Measurements from ENCODE around the gene NR1D2.

Gene NR1D2

GRCh38 chr3:23945913-23946687 is 1.0 kb downstream of the NR1D2 start (continued):
- no peak for TF ChIP-seq ZNF354C (tag by site-specific recombination; IDR thresholded peaks at IDR 0.05; ENCODE audit: borderline replicate concordance, low read depth)
- no peak for TF ChIP-seq ZNF623 (tag by site-specific recombination; IDR thresholded peaks at IDR 0.05)
- TF ChIP-seq ZNF174 (tag by site-specific recombination; IDR thresholded peaks at IDR 0.05), result no peak
- no peak for TF ChIP-seq ZNF521 (tag by site-specific recombination; IDR thresholded peaks at IDR 0.05)
- TF ChIP-seq ZNF138 (tag by site-specific recombination; IDR thresholded peaks at IDR 0.05; ENCODE audit: borderline replicate concordance), result no peak
- no peak for TF ChIP-seq ZNF701 (tag by site-specific recombination; IDR thresholded peaks at IDR 0.05)
- peak; percentile 95 for TF ChIP-seq GLIS2 (tag by site-specific recombination; IDR thresholded peaks at IDR 0.05)
- TF ChIP-seq ZNF404 (tag by site-specific recombination; IDR thresholded peaks at IDR 0.05), result no peak
- no peak for TF ChIP-seq ZNF223 (tag by site-specific recombination; IDR thresholded peaks at IDR 0.05)
- TF ChIP-seq, protein P1, sequence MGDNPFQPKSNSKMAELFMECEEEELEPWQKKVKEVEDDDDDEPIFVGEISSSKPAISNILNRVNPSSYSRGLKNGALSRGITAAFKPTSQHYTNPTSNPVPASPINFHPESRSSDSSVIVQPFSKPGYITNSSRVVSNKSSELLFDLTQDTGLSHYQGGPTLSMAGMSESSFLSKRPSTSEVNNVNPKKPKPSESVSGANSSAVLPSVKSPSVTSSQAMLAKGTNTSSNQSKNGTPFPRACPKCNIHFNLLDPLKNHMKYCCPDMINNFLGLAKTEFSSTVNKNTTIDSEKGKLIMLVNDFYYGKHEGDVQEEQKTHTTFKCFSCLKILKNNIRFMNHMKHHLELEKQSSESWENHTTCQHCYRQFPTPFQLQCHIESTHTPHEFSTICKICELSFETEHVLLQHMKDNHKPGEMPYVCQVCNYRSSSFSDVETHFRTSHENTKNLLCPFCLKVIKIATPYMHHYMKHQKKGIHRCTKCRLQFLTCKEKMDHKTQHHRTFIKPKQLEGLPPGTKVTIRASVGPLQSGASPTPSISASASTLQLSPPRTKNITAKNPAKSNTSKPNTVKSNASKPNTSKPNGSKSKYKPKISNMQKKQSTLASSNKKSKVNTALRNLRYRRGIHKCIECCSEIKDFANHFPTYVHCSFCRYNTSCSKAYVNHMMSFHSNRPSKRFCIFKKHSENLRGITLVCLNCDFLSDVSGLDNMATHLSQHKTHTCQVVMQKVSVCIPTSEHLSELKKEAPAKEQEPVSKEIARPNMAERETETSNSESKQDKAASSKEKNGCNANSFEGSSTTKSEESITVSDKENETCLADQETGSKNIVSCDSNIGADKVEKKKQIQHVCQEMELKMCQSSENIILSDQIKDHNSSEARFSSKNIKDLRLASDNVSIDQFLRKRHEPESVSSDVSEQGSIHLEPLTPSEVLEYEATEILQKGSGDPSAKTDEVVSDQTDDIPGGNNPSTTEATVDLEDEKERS (tag by site-specific recombination; IDR thresholded peaks at IDR 0.05), result no peak
- no peak for TF ChIP-seq ZNF211 (tag by site-specific recombination; IDR thresholded peaks at IDR 0.05; ENCODE audit: low read depth)
- TF ChIP-seq KLF16 (tag by site-specific recombination; IDR thresholded peaks at IDR 0.05), result peak; percentile 62
- peak; percentile 82 for TF ChIP-seq ZNF423 (tag by site-specific recombination; IDR thresholded peaks at IDR 0.05)
- peak; percentile 40; the same call in 1 of the 2 replicates for TF ChIP-seq ZNF391 (tag by site-specific recombination; IDR thresholded peaks at IDR 0.05; ENCODE audit: borderline replicate concordance, low read depth)
- no peak for TF ChIP-seq ZNF426 (tag by site-specific recombination; IDR thresholded peaks at IDR 0.05)
- no peak for TF ChIP-seq ZNF488 (tag by site-specific recombination; IDR thresholded peaks at IDR 0.05)
- peak; percentile 70 for TF ChIP-seq ZNF660 (tag by site-specific recombination; IDR thresholded peaks at IDR 0.05)
- no peak for TF ChIP-seq SCRT2 (tag by site-specific recombination; IDR thresholded peaks at IDR 0.05)
- 0 out of 2 replicates have a peak, but pooled peaks have one; percentile 55 for TF ChIP-seq ZNF362 (tag by site-specific recombination; IDR thresholded peaks at IDR 0.05)
- no peak for TF ChIP-seq ZNF777 (tag by site-specific recombination; IDR thresholded peaks at IDR 0.05; ENCODE audit: borderline replicate concordance)
- no peak for TF ChIP-seq ZNF112 (tag by site-specific recombination; IDR thresholded peaks at IDR 0.05)
- TF ChIP-seq ZFP37 (tag by site-specific recombination; IDR thresholded peaks at IDR 0.05), result peak; percentile 65; the same call in 1 of the 2 replicates
- TF ChIP-seq ZNF394 (tag by site-specific recombination; IDR thresholded peaks at IDR 0.05; ENCODE audit: borderline replicate concordance), result peak; percentile 44; the same call in 1 of the 2 replicates
- no peak for TF ChIP-seq ZNF704 (tag by site-specific recombination; IDR thresholded peaks at IDR 0.05)
- no peak for TF ChIP-seq ZSCAN4 (tag by site-specific recombination; IDR thresholded peaks at IDR 0.05)
- no peak for TF ChIP-seq ZNF10 (tag by site-specific recombination; IDR thresholded peaks at IDR 0.05)
- TF ChIP-seq ZNF473 (tag by site-specific recombination; IDR thresholded peaks at IDR 0.05), result no peak
- no peak for TF ChIP-seq ZNF677 (tag by site-specific recombination; IDR thresholded peaks at IDR 0.05)
- no peak for TF ChIP-seq ZBTB21 (tag by site-specific recombination; IDR thresholded peaks at IDR 0.05)
- TF ChIP-seq, protein P2, sequence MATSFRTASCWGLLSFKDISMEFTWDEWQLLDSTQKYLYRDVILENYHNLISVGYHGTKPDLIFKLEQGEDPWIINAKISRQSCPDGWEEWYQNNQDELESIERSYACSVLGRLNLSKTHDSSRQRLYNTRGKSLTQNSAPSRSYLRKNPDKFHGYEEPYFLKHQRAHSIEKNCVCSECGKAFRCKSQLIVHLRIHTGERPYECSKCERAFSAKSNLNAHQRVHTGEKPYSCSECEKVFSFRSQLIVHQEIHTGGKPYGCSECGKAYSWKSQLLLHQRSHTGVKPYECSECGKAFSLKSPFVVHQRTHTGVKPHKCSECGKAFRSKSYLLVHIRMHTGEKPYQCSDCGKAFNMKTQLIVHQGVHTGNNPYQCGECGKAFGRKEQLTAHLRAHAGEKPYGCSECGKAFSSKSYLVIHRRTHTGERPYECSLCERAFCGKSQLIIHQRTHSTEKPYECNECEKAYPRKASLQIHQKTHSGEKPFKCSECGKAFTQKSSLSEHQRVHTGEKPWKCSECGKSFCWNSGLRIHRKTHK (tag by site-specific recombination; IDR thresholded peaks at IDR 0.05), result no peak
- TF ChIP-seq ZNF776 (tag by site-specific recombination; IDR thresholded peaks at IDR 0.05; ENCODE audit: borderline replicate concordance), result no peak

Measured in HEK293 (cell line).